WTC11 (cell line): ENCODE measurements around the gene CHRM4.

Experiments
- CREB1 ChIP-seq: sonication (generic); formaldehyde crosslinking; IDR thresholded peaks from 2 replicates; pipeline ENCODE4 v1.8.0; 2023; ENCODE audit warnings: mild to moderate bottlenecking, missing genetic modification reagents
- CTCF ChIP-seq: fragments of 200-600 bp; IDR thresholded peaks from 2 replicates; pipeline ENCODE4 v1.8.0; 2022; ENCODE audit warnings: antibody characterized with exemption
- ETV6 ChIP-seq: sonication (generic); formaldehyde crosslinking; IDR thresholded peaks from 2 replicates; pipeline ENCODE4 v1.8.1; 2022; ENCODE audit warnings: mild to moderate bottlenecking, missing genetic modification reagents
- SOX15 ChIP-seq: fragments of 250-450 bp; sonication (Bioruptor Pico); IDR thresholded peaks from 2 replicates; pipeline ENCODE4 v1.9.0; 2021; ENCODE audit warnings: mild to moderate bottlenecking

GRCh38 chr11:46381048-46381818 is 10.3 kb downstream of the CHRM4 start, which contains the start of gene MDK:
- no peak for TF ChIP-seq CTCF
- TF ChIP-seq CREB1 (CRISPR knock-in tag), result no peak
- no peak for TF ChIP-seq ETV6 (CRISPR knock-in tag)
- TF ChIP-seq SOX15 (CRISPR knock-in tag), result no peak
